NCI-H345 (cell line): ENCODE data around the gene ANAPC2.
"Not testable (repeated sequence)": the region's sequence is repeated elsewhere in the genome, so short reads cannot be mapped to it uniquely, and the experiment has no call there.

ENCODE experiments used
- DNase-seq: peaks from one replicate; lab custom pipeline; 2025; lab: John Stamatoyannopoulos, UW

The ANAPC2 gene

DNA sequence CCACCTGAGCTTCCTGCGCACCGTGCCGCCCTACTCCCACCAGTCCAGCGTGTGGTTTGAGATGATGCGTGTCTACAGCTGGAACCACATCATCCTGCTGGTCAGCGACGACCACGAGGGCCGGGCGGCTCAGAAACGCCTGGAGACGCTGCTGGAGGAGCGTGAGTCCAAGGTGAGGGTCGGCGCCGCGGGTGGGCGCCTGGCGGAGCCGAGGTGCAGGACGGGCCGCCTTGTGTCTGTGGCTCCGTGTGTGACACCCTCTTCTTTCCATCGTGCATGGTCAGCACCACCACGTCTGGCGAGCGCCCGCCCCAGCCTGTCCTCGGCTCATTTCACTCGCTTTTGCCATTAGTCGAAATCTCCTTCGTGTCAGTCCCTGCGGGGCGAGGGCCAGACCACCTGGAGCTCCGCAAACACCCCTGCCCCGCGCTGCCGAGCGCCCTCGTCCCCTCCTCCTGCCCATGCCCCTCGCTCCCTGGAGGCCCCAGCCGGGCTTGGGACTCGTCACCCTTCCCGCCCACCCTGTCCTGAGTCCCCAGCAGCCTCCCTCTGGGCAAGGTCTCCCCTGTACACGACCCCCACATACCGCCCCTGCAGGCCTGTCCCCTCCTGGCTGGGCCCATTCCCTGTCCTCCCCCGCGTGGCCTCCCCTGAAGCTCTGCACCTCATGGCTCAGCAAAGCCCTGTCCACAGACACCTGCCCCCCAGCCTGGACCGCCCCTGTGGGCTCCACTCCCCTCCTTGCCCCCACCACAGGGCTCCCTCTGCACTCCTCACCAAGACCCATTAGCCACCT is 42.4 kb downstream of the ANAPC2 start:
- DNase-seq, result no peak

DNA sequence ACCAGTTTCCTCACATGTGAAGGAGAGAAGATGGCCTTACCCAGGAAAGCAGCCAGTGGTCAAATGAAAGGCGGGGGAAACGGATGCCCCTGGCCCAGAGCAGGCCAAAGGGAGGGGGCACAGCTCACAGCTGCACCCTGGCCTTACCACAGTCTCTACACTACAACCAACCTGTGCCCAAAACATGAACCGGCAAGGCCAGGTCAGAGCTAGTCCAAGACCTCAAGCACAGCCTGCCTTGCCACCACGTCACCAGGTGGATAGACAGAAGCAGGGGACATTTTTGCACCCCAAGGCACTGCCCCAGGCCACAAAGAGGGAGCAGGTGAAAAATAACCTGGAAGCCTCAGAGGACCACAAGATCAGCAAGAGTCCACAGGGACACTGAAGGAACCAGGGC is 44.9 kb downstream of the ANAPC2 start:
- no peak for DNase-seq

DNA sequence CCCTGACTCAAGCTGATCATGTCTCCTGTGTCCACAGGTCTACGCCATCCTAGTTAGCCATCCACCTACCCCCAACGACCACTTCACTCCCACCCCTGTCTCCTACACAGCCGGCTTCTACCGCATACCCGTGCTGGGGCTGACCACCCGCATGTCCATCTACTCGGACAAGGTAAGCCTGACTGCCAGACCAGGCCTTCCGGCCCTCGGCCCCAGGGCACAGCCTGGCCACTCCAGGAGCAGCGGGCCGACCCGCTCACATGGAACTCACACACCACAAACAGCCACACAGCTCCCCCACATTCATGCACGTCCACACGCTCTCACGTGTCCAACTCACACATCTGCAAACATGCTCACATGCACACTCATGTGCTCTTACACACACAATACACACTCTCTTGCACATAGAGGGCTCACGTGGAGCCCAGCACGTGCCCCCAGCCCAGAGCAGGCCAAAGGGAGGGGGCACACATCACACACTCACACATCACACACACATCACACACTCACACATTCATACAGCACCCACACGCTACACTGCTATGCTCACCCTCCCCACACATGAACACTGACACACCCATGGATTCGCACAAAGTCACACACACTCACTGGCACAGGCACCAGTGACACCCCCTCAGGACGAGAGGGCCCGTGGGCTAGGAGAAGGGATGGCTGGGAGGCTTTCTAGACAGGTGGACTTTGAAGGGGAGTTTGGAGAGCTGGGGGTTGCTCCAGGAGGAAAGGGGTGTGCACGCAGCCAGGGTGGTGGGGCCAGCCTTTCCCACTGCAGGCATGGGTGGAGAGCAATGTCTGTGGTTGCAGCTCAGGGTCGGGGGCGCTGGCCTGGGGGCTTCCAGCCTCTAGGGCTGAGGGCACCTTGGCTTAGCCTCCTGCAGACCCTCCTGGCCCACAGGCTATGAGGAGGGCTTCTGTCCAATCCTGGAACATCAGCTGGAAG is 46.1 kb downstream of the ANAPC2 start:
- no peak for DNase-seq

DNA sequence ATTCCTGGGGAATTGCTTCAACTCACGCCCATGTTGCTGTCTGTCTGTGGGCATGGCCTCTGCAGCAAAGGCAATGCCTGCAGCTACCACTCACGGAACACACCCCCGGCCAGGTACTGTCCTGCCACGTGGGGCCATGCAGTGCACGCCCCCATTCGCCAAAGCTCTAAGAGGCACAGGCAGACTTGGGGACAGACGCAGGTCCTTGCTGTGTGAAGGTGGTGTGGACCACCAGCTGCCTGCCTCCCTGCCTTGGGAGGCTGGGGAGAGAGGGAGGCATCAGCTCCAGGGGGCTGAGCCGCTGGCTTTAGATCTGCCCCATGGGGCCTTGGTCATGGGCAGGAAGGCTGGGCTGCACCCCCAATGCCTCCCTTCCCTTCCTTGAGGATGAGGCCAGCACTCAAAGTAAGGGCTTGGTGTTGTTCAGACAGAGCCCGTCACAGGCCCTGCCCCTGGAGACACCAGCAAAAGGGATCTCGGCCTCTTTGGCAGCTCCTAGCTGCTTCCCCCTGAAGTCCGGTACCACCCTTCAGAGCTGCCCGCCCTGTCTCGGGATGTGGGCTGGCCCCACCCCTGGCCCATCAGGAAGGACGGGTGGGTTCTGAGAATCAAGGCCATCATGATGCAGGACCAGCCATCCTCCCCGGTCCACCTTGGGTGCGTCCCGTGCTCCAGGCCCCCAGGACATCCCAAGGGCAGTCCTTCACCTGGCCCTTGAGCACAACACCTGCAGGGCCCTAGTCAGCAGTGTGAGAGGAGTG is 47.1 kb downstream of the ANAPC2 start:
- no peak for DNase-seq

DNA sequence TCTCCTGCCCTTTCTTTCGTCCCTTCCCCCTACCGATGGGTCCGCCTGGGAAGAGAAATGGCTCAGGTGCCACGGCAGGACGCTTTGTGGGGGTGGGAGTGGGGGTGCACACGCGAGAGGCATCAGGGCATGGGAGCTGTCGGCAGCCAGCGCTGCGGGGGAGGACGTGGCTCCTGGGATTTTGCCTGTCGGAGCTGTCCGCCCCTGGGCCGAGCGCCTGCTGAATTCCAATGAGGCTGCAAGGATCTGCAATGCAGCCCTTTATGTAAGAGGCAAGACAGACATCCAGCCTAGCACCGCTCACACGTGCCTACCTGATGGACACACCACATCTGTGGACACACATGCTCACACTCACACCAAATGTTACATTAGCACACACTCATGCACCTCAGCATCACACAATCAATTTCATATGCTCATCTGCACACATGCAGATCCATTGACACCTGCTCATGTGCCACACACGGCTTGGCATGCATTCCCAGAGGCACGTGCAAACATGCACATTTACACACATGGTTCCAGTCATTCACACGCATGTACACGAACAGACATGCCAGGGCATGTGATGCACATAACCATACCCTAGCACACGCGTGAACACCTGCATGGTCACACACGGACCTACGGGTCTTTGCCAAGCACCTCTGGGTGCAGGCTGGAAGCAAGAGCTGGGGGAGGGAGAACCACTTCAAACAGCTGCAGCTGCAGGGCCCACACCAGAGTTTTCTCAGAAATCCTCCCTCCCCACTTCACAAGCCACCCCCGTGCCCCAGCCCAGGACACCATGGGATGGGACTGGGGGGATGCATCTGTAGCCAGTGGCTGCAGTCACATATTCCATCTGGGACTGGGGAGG is 48.0 kb downstream of the ANAPC2 start:
- no peak for DNase-seq

DNA sequence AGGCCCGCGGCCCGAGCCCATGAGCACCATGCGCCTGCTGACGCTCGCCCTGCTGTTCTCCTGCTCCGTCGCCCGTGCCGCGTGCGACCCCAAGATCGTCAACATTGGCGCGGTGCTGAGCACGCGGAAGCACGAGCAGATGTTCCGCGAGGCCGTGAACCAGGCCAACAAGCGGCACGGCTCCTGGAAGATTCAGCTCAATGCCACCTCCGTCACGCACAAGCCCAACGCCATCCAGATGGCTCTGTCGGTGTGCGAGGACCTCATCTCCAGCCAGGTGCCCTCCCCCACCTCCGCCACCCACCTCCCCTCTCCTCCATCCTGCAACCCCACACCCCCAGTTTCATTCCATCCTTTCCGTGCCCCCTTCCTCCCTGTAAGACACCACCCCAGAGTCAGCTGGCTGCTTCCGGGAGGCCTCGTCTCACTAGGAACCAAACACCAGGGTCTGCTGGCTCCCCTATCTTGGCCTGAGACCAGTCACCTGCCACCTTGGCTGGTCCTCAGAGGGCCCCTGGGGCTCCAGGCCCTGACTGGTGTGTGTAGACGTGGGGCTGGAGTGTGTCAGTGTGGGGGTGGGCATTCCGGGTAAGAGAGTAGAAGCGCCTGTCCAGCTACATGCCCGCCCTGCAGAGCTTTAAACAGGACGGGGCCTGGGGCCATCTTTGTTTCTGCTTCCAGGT is 48.8 kb downstream of the ANAPC2 start:
- no peak for DNase-seq

DNA sequence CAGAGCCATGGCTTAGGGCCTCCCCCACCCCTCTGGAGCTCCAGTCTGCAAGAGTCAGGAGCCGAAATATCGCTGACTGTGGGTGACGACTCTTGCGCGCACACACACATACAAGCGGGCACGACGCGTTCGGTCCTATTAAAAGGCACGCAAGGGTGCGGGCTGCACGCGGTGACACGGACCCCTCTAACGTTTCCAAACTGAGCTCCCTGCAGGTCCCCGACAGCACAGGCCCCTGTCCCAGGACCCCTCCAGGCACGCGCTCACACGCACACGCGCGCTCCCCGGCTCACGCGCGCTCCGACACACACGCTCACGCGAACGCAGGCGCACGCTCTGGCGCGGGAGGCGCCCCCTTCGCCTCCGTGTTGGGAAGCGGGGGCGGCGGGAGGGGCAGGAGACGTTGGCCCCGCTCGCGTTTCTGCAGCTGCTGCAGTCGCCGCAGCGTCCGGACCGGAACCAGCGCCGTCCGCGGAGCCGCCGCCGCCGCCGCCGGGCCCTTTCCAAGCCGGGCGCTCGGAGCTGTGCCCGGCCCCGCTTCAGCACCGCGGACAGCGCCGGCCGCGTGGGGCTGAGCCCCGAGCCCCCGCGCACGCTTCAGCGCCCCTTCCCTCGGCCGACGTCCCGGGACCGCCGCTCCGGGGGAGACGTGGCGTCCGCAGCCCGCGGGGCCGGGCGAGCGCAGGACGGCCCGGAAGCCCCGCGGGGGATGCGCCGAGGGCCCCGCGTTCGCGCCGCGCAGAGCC is 49.5 kb downstream of the ANAPC2 start, which contains the start of gene GRIN1:
Gene GRIN1 (plus strand): TSS at position 433 of the 746 bp plus-strand sequence. CDS start 333 bp downstream, outside the sequence.
- no peak for DNase-seq

DNA sequence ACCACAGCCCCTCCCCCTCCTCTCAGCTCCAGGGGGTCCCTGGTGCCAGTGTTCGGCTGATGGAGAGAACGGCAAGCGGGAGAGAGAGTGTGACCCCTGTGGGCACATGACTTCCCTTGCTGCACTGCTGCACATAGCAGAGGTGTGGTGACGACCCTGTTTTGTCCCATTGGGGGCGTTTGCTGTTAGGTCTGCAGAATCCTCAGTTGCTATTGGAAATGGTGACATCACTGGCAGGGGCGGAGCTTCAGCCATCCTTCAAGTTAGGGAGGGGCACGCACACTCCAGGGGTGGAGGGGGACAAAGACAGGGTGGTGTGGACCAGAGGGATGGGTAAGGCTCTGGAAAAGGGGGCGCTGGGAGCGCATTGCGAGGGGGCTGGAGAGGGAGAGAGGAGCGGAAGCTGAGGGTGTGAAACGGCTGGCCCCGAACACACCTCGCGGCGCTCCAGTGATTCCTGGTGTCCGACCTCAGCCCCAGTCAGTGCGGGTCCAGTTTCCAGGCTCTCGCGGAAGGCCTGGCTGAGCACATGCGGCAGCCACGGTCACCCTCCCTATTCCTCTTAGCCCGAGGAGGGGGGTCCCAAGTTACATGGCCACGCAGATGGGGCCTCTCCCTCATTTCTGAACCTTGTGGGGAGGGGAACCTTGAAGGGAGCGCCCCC is 50.2 kb downstream of the ANAPC2 start:
- DNase-seq, result peak; percentile 30

DNA sequence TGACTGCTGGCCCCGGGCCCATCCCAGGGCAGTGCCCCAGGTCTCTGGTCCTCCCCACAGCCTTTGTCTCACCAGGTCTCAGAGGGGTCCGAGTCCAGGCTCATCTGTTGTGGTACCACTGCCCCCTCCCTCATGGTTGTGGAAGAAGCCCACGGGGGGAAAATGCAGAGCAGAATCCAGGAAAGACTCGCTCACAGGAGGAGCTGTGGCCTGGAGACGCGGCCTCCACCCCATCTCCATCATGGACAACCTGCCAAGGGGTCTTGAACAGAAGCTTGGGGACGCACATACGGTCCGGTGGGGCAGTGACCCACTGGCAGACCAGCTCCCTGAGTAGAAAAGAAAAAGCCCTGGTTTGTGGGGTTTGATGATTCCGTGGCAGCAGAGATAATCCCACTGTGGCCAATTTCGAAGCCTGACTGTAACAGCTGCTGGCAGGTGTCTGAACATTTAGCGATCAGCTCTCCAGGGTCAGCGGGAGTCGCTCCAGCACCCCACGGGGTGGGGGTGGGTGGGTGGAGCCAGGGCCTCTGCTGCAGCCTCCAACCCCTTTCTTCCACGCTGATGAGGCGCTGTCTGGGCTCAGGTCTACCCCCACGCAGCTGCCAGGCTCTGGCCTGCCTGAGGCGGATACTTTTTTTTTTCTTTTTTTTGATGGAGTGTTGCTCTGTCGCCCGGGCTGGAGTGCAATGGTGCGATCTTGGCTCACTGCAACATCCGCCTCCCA is 51.3 kb downstream of the ANAPC2 start:
- peak; percentile 55 for DNase-seq

DNA sequence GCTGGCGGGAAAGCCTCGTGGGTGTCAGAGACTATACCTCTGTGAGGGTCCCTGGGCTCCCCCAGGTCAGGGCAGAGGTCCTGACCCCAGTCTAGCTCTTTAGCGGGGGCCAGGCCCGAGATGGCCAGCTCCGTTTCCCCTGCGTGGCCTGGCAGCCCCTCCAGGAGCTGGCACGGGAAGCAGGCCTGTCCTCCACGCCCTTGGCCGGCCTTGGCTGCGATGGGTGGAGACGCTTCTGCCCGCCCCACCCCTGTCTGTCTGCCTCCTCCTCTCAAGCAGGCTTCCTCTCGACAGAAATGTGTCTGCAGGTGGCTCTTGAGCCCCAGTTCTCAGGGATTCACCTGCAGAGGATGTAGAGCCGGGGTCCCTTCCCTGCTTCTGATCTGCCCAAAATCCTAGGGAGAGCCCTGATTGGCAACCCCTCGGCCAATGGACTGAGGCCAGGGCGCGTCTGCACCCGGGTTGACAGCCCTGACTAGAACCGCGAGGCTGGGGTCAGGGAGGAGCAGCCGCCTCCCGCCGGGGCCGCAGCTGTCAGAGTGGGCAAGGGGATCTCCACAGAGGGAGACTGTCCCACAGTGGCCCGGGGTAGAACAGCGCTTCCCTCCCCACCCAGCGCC is 52.0 kb downstream of the ANAPC2 start:
- DNase-seq, result peak; percentile 21

DNA sequence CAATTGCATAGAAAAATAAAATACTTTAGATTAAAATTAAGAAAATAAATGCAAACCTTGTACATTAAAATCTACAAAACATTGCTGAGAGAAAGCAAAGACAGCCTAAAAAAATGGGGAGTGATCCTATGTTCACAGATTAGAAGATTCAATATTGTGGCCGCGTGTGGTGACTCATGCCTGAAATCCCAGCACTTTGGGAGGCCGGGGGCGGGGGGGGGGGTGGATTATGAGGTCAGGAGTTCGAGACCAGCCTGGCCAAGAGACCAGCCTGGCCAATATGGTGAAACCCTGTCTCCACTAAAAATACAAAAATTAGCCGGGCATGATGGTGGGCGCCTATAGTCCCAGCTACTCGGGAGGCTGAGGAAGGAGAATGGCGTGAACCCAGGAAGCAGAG is 53.2 kb downstream of the ANAPC2 start:
- DNase-seq, result not testable (repeated sequence)

DNA sequence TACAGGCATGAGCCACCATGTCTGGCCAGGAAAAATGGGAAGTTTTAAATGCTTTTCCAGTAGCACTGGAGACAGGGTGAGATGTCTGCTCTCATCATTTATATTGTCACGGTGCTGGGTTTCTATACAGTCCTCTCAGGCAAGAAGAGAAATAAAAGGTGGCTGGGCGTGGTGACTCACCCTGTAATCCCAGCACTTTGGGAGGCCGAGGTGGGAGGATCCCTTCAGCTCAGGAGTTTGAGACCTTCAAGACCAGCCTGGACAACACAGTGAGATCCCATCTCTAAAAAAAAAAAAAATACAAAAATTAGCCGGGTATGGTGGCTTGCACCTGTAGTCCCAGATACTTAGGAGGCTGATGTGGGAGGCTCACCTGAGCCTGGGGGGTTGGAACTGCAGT is 54.2 kb downstream of the ANAPC2 start:
- DNase-seq, result no peak

DNA sequence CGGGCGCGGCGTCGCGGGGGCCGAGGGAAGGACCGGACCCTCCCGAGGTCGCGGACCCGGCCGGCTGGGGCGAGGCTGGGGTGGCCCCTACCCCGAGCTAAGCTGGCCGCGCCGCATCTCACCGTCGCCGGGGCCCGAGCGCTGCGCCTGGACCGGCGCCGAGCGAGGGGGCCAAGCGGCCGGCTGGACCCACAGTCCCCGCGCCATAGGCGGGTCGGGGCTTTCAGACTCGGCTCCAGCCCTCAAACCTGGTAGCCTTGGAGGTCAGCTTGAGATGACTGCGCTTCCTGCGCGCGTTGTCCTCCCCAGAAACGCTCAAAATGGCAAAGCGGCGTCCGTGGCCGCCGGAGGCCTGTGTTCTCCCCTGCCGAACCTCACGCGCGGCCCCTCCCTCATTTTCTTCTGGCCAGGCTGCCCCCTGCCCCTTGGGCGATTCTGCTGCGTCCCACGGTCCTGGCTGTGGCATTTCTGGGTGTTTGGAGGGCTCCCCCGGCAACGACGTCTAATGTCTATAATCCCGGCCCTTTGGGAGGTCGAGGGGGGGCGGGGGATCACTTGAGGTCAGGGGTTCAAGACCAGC is 58.1 kb downstream of the ANAPC2 start:
- no peak for DNase-seq

DNA sequence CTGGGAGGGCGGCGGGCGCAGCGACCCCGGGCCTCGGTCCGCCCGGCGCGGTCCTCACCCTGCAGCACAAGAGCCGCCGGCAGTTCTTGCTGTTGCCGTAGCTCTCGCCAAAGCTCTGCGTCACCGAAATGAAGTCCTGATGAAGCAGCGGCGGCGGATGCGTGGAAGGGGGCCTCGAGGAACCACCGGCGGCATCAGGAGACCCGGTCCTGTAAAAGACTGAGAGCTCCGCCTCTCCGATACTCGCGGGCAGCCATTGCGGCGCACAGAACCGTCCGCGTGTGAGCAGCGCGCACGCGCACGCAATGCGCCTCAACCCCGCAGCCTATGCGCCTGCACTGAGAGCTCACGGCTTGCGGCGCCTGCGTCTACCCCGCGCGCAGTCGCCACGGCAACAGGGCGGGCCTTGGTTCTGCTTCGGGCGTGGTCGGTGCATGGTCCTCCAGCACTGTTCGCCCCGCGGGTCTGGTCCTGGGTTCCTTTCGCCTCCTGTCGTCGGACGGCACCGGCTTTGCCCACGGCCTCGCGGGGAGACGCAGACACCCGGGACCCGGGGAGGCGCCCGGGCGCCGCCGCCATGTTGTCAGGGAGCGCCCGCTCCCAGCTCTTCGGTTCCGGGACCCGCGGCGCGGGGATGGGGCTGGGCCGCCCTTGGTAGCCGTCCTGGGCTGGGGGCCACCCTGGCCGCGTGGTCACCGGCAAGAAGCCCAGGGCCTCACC is 58.7 kb downstream of the ANAPC2 start:
- DNase-seq, result peak; percentile 93

DNA sequence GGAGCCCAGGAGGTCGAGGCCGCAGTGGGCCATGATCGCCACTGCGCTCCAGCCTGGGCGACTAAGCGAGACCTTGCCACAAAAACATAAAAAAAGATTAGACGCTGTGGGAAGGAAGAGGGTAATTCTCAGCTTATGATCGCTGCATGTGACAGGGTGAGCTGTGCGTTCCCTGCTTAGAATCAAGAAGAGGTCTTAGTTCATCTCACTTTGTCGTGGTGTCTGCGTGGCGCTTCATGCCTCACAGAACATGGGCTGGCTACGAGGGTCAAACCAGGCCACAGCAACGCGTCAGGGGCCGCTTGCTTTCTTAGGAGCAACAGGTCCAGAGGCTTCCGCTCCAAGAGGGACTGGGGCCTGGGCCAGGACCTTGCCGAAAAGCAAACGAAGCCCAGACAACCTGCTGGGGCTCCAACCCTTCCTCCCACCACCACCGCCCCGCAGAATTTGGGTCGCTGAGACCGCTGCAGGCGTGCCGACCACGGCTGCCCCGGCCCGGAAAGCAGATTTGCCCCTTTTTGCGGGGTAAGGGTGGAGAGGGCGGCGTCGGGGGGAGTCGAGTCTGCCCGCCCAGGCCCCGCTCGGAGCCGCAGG is 59.4 kb downstream of the ANAPC2 start:
- no peak for DNase-seq

DNA sequence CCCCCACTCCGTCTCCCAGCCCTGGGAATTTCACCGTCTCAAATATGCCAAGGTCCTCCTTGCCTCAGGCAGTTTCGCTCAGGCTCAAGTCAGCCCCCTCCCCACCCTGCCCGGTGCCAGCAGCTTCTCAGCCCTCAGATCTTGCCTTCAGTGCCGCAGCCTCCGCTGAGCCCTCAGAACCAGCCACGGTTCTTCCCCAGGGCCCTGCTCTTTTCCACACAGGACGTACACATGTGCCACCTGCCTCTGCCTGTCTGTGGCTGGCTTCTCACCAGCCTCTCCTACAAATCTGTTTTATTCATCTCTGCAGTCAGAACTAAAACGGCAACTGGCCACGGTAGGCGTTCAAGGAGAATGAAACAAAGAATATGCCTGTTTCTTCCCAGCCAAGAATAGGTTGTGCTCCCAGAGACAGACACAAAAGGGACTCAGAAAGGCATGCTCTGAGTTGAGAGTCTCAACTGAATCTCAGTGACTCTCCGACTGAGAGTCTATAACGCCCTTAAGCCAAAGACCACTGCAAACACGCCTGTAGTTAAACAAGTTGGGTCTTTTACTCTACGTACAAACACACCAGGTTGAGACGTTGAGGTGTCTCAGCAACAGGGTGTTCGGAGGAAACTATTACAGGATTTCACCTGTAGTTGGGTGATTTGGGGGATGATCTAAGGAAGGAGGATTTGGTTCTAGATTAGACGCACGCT is 60.0 kb downstream of the ANAPC2 start:
- no peak for DNase-seq
